HL-60 (cell line): Measurements from ENCODE around the gene ADARB1.

ENCODE experiments used
- DNase-seq, 2 experiments: peaks; one replicate each; pipeline ENCODE4 v3.0.0-alpha.2; 2010 to 2020; ENCODE audit warnings: low read depth in 1 of 2, low spot score in 1 of 2
- H3K27ac ChIP-seq: fragments of 250-450 bp; sonication (Bioruptor Pico); replicated peaks from 2 replicates; pipeline ENCODE4 v1.5.1; 2020; ENCODE audit warnings: mild to moderate bottlenecking, moderate library complexity
- H3K27me3 ChIP-seq: fragments of 250-450 bp; sonication (Bioruptor Pico); 2 replicates; pipeline ENCODE4 v1.5.1; 2021; ENCODE audit warnings: mild to moderate bottlenecking, moderate library complexity; ENCODE audit not compliant: insufficient read depth, poor library complexity, severe bottlenecking
- H3K4me3 ChIP-seq: replicated peaks from 2 replicates; pipeline ENCODE4 v1.5.1; 2011; ENCODE audit warnings: mild to moderate bottlenecking, control low read depth, low read length; ENCODE audit not compliant: insufficient read depth
- GABPA ChIP-seq: IDR thresholded peaks from 2 replicates; pipeline ENCODE4 v1.6.1; 2012; ENCODE audit warnings: low read depth
- POLR2AphosphoS5 ChIP-seq: IDR thresholded peaks from 2 replicates; pipeline ENCODE4 v1.6.1; 2012; ENCODE audit warnings: low read depth
- REST ChIP-seq: IDR thresholded peaks from 2 replicates; pipeline ENCODE4 v1.6.1; 2012; ENCODE audit warnings: low read depth; ENCODE audit not compliant: insufficient replicate concordance
- SPI1 ChIP-seq: IDR thresholded peaks from 2 replicates; pipeline ENCODE4 v1.6.1; 2012; ENCODE audit warnings: low read depth, mild to moderate bottlenecking, borderline replicate concordance
- TF ChIP-seq, protein P1 (sequence below): IDR thresholded peaks from one replicate; pipeline ENCODE4 v1.5.1; 2011; ENCODE audit warnings: low read length, control low read depth, inconsistent platforms; ENCODE audit not compliant: insufficient read depth

Gene ADARB1

DNA sequence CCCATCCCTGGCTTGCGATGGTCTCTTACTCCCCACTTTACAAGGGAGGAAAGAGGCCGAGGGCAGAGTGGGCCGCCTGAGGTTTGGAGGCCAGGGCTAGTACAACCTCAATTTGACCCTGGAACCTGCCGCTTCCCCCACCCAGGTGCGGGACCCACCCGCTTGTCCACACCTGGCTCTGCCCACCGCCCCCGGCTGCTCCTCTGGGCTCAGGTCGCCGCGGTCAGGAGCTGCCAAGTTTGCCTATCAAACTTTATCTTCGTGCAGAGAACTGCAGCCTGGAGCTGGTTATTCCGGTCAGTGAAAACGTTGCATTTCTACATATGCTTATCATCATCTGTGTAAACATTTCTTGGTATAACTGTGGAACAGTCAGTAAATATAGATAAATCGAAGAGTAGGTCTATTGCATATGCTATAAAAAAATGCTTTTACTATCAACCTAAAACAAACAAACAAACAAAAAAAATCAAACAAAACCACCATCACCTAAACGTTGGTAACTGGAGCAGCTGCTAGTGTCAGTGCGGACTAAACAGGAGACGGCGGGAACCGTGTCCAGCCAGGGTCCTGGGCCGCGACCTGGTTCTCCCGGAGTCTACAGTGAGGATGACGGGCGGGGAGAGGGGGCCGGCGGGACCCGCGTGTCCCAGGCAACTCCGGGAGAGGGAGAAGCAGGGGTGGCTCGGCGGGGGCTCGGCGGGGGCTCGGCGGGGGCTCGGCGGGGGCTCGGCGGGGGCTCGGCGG lies 906 bp upstream of the ADARB1 start:
- Histone ChIP-seq H3K27ac (no peak overlapping the region), H3K4me3 (peak overlapping the region; percentile 75), H3K27me3 (peaks cover 11% of the 10 kb centered on the region)
- DNase-seq: no peak
- TF ChIP-seq SPI1: no peak
- TF ChIP-seq, protein P1, sequence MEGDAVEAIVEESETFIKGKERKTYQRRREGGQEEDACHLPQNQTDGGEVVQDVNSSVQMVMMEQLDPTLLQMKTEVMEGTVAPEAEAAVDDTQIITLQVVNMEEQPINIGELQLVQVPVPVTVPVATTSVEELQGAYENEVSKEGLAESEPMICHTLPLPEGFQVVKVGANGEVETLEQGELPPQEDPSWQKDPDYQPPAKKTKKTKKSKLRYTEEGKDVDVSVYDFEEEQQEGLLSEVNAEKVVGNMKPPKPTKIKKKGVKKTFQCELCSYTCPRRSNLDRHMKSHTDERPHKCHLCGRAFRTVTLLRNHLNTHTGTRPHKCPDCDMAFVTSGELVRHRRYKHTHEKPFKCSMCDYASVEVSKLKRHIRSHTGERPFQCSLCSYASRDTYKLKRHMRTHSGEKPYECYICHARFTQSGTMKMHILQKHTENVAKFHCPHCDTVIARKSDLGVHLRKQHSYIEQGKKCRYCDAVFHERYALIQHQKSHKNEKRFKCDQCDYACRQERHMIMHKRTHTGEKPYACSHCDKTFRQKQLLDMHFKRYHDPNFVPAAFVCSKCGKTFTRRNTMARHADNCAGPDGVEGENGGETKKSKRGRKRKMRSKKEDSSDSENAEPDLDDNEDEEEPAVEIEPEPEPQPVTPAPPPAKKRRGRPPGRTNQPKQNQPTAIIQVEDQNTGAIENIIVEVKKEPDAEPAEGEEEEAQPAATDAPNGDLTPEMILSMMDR: no peak
- TF ChIP-seq GABPA: no peak
- no peak for TF ChIP-seq POLR2AphosphoS5
- no peak for TF ChIP-seq REST

- DNase-seq: peak in 1 of 2 experiments; percentile 24
- Histone ChIP-seq H3K4me3 (peak overlapping the region; percentile 65), H3K27ac (no peak overlapping the region), H3K27me3 (peaks cover 11% of the 10 kb centered on the region)
- TF ChIP-seq POLR2AphosphoS5 (no peak), REST (no peak), SPI1 (no peak)
Measured at GRCh38 chr21:45074818-45075595, 627 bp downstream of the ADARB1 start.

DNA sequence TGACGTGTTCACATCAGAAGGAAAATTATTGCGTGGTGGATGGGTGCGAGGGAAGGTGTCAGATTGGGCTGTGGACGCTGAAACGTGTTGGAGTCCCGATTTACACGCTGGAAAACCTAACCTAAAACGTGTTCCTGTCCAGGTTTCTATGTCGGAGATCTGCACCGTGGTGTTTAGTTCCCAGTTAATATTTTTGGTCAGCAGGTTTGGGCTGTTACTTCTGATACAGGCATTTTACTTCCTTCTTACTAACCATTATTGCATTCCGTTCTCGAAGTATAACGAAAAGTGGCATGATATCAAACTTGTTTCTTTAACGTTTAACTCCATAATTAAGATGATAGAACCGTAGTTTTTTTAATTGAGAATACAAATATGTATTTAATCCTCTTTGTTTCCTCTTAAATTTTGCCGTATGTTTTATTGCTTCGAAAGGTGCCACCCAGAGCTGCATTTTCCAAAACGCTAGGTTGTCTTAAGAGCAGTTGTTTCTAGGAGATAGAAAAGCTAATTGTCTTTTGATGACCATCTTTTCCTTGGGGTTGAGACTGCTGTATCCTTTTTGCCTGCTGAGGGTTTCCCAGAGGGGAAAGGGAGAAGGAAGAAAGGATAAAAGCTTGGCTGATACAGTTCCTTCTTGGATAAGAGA lies 1.3 kb downstream of the ADARB1 start:
- TF ChIP-seq, protein P1: no peak
- no peak for TF ChIP-seq GABPA
- TF ChIP-seq SPI1: no peak
- no peak for TF ChIP-seq POLR2AphosphoS5
- Histone ChIP-seq H3K27me3 (peaks cover 11% of the 10 kb centered on the region), H3K27ac (no peak overlapping the region), H3K4me3 (peak overlapping the region; percentile 65)
- DNase-seq: no peak

GRCh38 chr21:45076245-45076711 lies 1.9 kb downstream of the ADARB1 start:
- no peak overlapping the region for H3K27ac ChIP-seq
- no peak for DNase-seq
- H3K27me3 ChIP-seq: peaks cover 11% of the 10 kb centered on the region
- H3K4me3 ChIP-seq: no peak overlapping the region
- no peak for TF ChIP-seq SPI1
- TF ChIP-seq, protein P1: no peak
- no peak for TF ChIP-seq REST
